ENCODE data around the gene EPX. TPM values are rescaled to one million over a fixed set of nuclear protein-coding genes. Genes with fewer than 3 reads are reported as not detected.

EPX gene
- total RNA-seq, 8 experiments from 2014 or later = 0.27 to 0.66 (median 0.38) TPM; not detected in 3

- Histone ChIP-seq H3K27ac (no peak overlapping the region), H3K4me3 (no peak overlapping the region), H3K4me1 (replicated peaks in 1 of 2) (peaks cover 6 to 10% of the 10 kb centered on the region in 2 donors)
- in situ Hi-C loops (cut with MboI; ENCODE audit: low pct_unique_long_range_greater_than_20kb in 2 of 9, low sequenced_read_pairs in 9 of 9, unreplicated experiment in 9 of 9) = no loop called here
- no peak for ATAC-seq (replicated peaks in 6 of 8)
These were observed 23.2 kb downstream of the EPX start for GRCh38 chr17:58215685-58216084.

DNA sequence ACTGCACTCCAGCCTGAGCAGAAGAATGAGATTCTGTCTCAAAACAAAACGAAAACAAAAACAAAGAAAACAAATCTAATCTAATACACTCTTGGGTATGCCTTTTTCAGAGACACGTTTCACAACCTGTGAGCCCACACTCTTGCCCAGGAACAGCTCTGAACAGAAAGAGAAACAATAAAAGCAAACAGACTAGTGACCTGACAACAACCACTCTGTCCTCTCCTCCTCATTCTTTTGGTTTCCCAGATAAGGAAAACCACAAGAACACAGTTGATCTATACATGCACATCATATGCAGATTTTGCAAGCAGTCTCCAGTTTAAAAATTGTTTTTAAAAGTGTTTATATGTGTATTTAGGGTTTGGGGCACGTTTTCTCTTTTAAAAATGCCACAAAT, 25.2 kb downstream of the EPX start:
- Histone ChIP-seq H3K4me1 (replicated peaks in 1 of 2) (peaks cover 6 to 10% of the 10 kb centered on the region in 2 donors), H3K4me3 (no peak overlapping the region), H3K27ac (no peak overlapping the region)
- no peak for ATAC-seq (replicated peaks in 6 of 8)
- 48 to 100% (median 93%) methylated on average over 1 to 3 of the region's 3 CpGs; no CpG with 5 or more reads in 2 of the 10 experiments for WGBS, 10 experiments
- in situ Hi-C loops (cut with MboI; ENCODE audit: low pct_unique_long_range_greater_than_20kb in 2 of 9, low sequenced_read_pairs in 9 of 9, unreplicated experiment in 9 of 9) = no loop called here

DNA sequence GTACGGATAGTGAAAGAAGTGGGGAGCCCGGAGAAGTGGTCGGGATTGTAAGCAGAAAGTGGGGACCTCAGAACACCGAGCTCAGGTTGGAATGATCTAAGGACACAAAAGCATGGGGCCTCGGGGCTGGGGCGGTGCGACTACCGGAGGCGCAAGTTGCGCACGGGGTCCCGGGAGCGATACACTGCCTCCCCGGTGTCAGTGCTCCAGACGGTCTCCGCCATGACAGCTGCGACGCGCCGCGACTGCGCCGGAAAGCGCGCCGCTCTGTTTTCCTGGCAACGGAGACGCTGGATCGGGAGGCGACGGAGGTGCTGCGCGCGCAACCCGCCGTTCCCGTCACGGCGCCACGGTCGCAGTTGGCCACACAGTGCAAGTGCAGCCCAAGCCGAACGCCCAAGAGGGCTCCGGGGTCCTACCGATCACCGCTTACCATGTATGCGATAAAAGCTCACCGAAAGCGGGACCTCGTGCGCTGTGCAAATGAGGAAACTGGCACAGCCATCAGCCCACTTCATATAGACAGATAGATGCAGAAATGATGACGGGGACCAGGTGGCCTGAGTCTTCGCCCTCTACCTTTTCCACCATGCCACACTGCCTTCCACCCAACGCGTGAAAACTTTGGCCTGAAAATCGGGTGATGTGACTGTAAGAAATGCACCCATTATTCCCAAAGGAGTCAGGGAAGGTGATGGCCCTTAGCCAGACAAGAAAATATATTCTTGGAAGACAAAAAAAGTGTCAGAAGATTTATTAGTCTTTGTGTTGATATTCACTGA, 26.7 kb downstream of the EPX start, which contains the start of gene MKS1:
TSS of gene MKS1 (minus strand) at position 249 of the 782 bp plus-strand sequence. CDS start at position 224, 25 bp downstream.
- ATAC-seq (replicated peaks in 6 of 8) = peak; percentile 98 to 100 (median 99)

DNA sequence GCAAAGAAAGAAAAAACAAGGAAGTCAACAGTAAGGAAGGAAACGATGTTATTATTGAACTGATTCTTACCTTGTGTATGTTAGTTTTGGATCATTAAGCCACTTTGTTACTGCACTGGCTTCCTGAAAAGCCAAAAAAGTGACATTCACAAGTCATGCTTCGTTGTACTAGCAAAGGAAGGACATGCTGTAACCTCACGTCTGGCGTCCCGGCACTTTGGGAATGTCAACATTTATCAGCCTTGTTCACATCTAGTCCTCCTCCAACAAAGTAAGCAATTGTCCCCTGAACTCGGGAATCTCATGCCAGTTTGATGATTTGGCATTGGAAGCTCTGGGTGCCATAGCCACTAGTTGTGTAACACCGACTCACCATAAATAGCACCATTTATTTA, 27.3 kb downstream of the EPX start:
- Histone ChIP-seq H3K4me3 (peak overlapping the region in 2 of 5 donors; percentile 62 to 83), H3K4me1 (replicated peaks in 1 of 2) (peaks cover 6 to 10% of the 10 kb centered on the region in 2 donors), H3K27ac (no peak overlapping the region)
- in situ Hi-C loops (cut with MboI; ENCODE audit: low pct_unique_long_range_greater_than_20kb in 2 of 9, low sequenced_read_pairs in 9 of 9, unreplicated experiment in 9 of 9) = no loop called here
- no peak for ATAC-seq (replicated peaks in 6 of 8)
- 10 to 100% (median 69%) methylated on average over 1 to 7 of the region's 7 CpGs; no CpG with 5 or more reads in 1 of the 10 experiments for WGBS, 10 experiments

More for the DNA sequence above, 26.7 kb downstream of the EPX start, which contains the start of gene MKS1:
- peak within 1 kb of the TSS; percentile 77 to 88 for H3K27ac ChIP-seq
- WGBS, 10 experiments = 0 to 68% (median 5%) methylated on average over 1 to 20 of the region's 56 CpGs; no CpG with 5 or more reads in 1 of the 10 experiments
- in situ Hi-C loops (cut with MboI; ENCODE audit: low pct_unique_long_range_greater_than_20kb in 2 of 9, low sequenced_read_pairs in 9 of 9, unreplicated experiment in 9 of 9) = no loop called here
- H3K4me3 ChIP-seq = peak within 1 kb of the TSS; percentile 53 to 83 (median 62)
- peaks cover 6 to 10% of the 10 kb centered on the region in 2 donors for H3K4me1 ChIP-seq (replicated peaks in 1 of 2)

- no peak overlapping the region for H3K27ac ChIP-seq
- in situ Hi-C loops (cut with MboI; ENCODE audit: low pct_unique_long_range_greater_than_20kb in 2 of 9, low sequenced_read_pairs in 9 of 9, unreplicated experiment in 9 of 9) = no loop called here
- no peak overlapping the region for H3K4me3 ChIP-seq
- peaks cover 6% of the 10 kb centered on the region in 2 donors for H3K4me1 ChIP-seq (replicated peaks in 1 of 2)
- no peak for ATAC-seq (replicated peaks in 6 of 8)
- 0 to 57% (median 33%) methylated on average over 1 of the region's 1 CpG; no CpG with 5 or more reads in 1 of the 10 experiments for WGBS, 10 experiments
These were observed 31.8 kb downstream of the EPX start for GRCh38 chr17:58224315-58224714.

- WGBS, 10 experiments = 50 to 93% (median 82%) methylated on average over 1 to 3 of the region's 3 CpGs; no CpG with 5 or more reads in 5 of the 10 experiments
- in situ Hi-C loops (cut with MboI; ENCODE audit: low pct_unique_long_range_greater_than_20kb in 2 of 9, low sequenced_read_pairs in 9 of 9, unreplicated experiment in 9 of 9) = no loop called here
- Histone ChIP-seq H3K4me3 (no peak overlapping the region), H3K27ac (no peak overlapping the region), H3K4me1 (replicated peaks in 1 of 2) (no peaks in the 10 kb centered on the region)
- no peak for ATAC-seq (replicated peaks in 6 of 8)
These were observed 35.2 kb downstream of the EPX start for GRCh38 chr17:58227733-58228132.

DNA sequence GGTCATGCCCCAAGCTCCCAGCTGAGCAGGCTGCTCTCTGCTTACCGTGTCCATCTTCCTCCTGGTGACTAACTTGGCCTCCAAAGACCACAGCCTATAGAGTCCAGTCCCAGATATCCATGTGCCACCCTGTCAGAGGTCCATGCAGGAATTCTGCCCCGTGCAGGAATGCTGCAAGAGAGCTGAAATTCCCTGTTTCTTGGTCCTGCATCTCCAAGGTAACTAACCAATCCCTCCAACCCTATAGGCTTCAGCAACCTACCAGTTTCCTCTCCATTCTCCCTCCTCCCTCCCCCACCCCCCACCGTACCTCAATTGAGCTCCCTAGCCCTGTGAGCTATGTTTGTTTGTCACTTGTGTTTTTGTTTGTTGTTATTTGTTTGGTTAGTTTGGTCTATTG, 36.2 kb downstream of the EPX start:
- ATAC-seq (replicated peaks in 6 of 8) = no peak
- in situ Hi-C loops (cut with MboI; ENCODE audit: low pct_unique_long_range_greater_than_20kb in 2 of 9, low sequenced_read_pairs in 9 of 9, unreplicated experiment in 9 of 9) = no loop called here
- Histone ChIP-seq H3K27ac (no peak overlapping the region), H3K4me1 (replicated peaks in 1 of 2) (no peaks in the 10 kb centered on the region), H3K4me3 (no peak overlapping the region)
- WGBS, 10 experiments = 11 to 33% (median 20%) methylated on average over 1 to 2 of the region's 3 CpGs; no CpG with 5 or more reads in 6 of the 10 experiments

GRCh38 chr17:58229384-58229783, 36.9 kb downstream of the EPX start:
- H3K4me1 ChIP-seq (replicated peaks in 1 of 2) = no peaks in the 10 kb centered on the region
- ATAC-seq (replicated peaks in 6 of 8) = no peak
- WGBS, 10 experiments = 0 to 100% (median 65%) methylated on average over 1 of the region's 1 CpG; no CpG with 5 or more reads in 2 of the 10 experiments
- no peak overlapping the region for H3K27ac ChIP-seq
- in situ Hi-C loops (cut with MboI; ENCODE audit: low pct_unique_long_range_greater_than_20kb in 2 of 9, low sequenced_read_pairs in 9 of 9, unreplicated experiment in 9 of 9) = no loop called here
- no peak overlapping the region for H3K4me3 ChIP-seq

DNA sequence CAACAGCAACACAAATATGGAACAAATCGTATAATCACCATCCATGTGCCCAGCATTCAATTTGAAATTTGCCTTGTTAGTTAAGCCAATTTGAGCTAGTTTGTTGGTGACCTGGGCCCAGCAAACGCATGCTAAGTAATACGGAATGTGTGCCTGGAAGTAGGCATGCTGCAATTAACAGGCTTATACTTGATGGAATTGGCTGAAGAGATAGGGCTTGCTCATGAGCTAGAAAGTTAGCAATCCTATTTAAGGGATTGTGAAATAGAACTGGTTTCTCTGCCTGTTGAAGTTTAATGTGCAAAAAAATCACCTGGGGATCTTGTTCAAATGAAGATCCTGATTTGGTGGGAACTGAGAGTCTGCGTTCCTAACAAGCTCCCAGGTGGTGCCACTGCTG, 37.4 kb downstream of the EPX start:
- in situ Hi-C loops (cut with MboI; ENCODE audit: low pct_unique_long_range_greater_than_20kb in 2 of 9, low sequenced_read_pairs in 9 of 9, unreplicated experiment in 9 of 9) = no loop called here
- no peak overlapping the region for H3K27ac ChIP-seq
- WGBS, 10 experiments = 72 to 100% (median 89%) methylated on average over 1 to 4 of the region's 4 CpGs; no CpG with 5 or more reads in 1 of the 10 experiments
- H3K4me3 ChIP-seq = no peak overlapping the region
- no peak for ATAC-seq (replicated peaks in 6 of 8)
- H3K4me1 ChIP-seq (replicated peaks in 1 of 2) = no peaks in the 10 kb centered on the region

- no peaks in the 10 kb centered on the region for H3K4me1 ChIP-seq (replicated peaks in 1 of 2)
- ATAC-seq (replicated peaks in 6 of 8) = no peak
- WGBS, 10 experiments = 0 to 100% (median 75%) methylated on average over 1 to 2 of the region's 2 CpGs; no CpG with 5 or more reads in 3 of the 10 experiments
- H3K4me3 ChIP-seq = no peak overlapping the region
- in situ Hi-C loops (cut with MboI; ENCODE audit: low pct_unique_long_range_greater_than_20kb in 2 of 9, low sequenced_read_pairs in 9 of 9, unreplicated experiment in 9 of 9) = no loop called here
- no peak overlapping the region for H3K27ac ChIP-seq
These were observed 39.1 kb downstream of the EPX start for GRCh38 chr17:58231641-58232040.

GRCh38 chr17:58232707-58233156, 40.2 kb downstream of the EPX start:
- Histone ChIP-seq H3K27ac (no peak overlapping the region), H3K4me1 (replicated peaks in 1 of 2) (no peaks in the 10 kb centered on the region), H3K4me3 (no peak overlapping the region)
- WGBS, 10 experiments = 44 to 100% (median 57%) methylated on average over 1 to 8 of the region's 12 CpGs; no CpG with 5 or more reads in 4 of the 10 experiments
- ATAC-seq (replicated peaks in 6 of 8) = peak in 7 of 8 experiments; percentile 19 to 80 (median 39)
- in situ Hi-C loops (cut with MboI; ENCODE audit: low pct_unique_long_range_greater_than_20kb in 2 of 9, low sequenced_read_pairs in 9 of 9, unreplicated experiment in 9 of 9) = no loop called here

DNA sequence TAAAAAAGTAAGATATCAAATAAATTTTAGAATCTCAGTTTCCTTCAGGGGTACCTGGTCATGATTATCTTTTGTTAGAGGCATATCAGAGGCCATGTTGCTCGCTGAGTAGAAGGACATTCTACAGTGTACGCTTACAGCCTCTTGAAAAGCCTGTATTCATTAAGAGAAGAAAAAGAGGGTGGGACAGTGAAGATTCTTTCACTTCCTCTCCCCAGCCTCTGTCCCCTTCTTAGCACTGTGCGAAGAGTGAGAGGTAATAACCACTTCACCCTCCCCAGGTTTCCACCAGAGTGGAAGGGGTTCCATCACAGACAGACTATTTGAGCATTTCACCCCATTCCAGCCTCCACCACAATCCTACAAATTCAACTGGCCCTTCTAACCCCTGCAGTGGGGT, 41.0 kb downstream of the EPX start:
- WGBS, 10 experiments = 25 to 78% (median 60%) methylated on average over 1 to 3 of the region's 3 CpGs; no CpG with 5 or more reads in 2 of the 10 experiments
- no peak for ATAC-seq (replicated peaks in 6 of 8)
- H3K27ac ChIP-seq = no peak overlapping the region
- no peak overlapping the region for H3K4me3 ChIP-seq
- H3K4me1 ChIP-seq (replicated peaks in 1 of 2) = no peaks in the 10 kb centered on the region
- in situ Hi-C loops (cut with MboI; ENCODE audit: low pct_unique_long_range_greater_than_20kb in 2 of 9, low sequenced_read_pairs in 9 of 9, unreplicated experiment in 9 of 9) = no loop called here

DNA sequence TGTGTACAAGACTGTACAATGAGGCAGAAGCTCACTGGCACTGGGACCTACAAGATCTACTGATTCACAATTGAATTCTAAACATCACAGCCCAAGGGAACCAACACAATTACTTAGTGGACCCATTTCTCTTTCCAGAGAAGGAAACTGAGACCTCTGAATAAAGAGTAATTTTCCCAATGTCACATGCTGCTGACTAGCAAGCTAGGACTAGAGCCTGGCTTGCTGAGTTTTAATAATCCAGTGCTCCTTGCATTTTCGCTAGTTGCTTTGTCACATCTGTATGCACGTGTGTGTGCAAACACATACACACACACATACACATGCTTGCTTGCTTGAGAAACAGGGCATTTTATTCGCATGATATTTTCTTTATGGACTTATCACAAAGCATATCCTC, 42.0 kb downstream of the EPX start:
- no peaks in the 10 kb centered on the region for H3K4me1 ChIP-seq (replicated peaks in 1 of 2)
- WGBS, 10 experiments = 15 to 100% (median 67%) methylated on average over 1 to 3 of the region's 3 CpGs; no CpG with 5 or more reads in 3 of the 10 experiments
- H3K27ac ChIP-seq = no peak overlapping the region
- in situ Hi-C loops (cut with MboI; ENCODE audit: low pct_unique_long_range_greater_than_20kb in 2 of 9, low sequenced_read_pairs in 9 of 9, unreplicated experiment in 9 of 9) = no loop called here
- ATAC-seq (replicated peaks in 6 of 8) = no peak
- H3K4me3 ChIP-seq = no peak overlapping the region

All from motor neuron (in vitro differentiated cells).